Middle frontal gyrus (tissue), 1 donor: ENCODE results near the gene PVALEF.

ENCODE experiments used
- DNase-seq: peaks from one replicate; pipeline ENCODE4 v3.0.0-alpha.2; 2015; ENCODE audit warnings: low spot score; ENCODE audit errors: extremely low spot score

PVALEF gene

GRCh38 chr17:81128774-81129173 lies 36.5 kb upstream of the PVALEF start:
- peak; percentile 75 for DNase-seq

GRCh38 chr17:81129289-81129688 lies 36.0 kb upstream of the PVALEF start:
- DNase-seq: no peak

- DNase-seq: no peak
Measured at GRCh38 chr17:81129711-81130367, 35.5 kb upstream of the PVALEF start.

- DNase-seq: no peak
Measured at GRCh38 chr17:81130385-81131361, 34.6 kb upstream of the PVALEF start.

- DNase-seq: no peak
Measured at GRCh38 chr17:81131486-81132196, 33.7 kb upstream of the PVALEF start.

- DNase-seq: no peak
Measured at GRCh38 chr17:81132197-81132540, 33.1 kb upstream of the PVALEF start.

GRCh38 chr17:81132770-81133723 lies 32.3 kb upstream of the PVALEF start:
- no peak for DNase-seq

GRCh38 chr17:81134064-81134781 lies 31.1 kb upstream of the PVALEF start:
- no peak for DNase-seq

GRCh38 chr17:81135505-81136278 lies 29.6 kb upstream of the PVALEF start:
- DNase-seq: no peak

GRCh38 chr17:81136366-81136765 lies 28.9 kb upstream of the PVALEF start:
- DNase-seq: no peak

GRCh38 chr17:81137248-81137647 lies 28.1 kb upstream of the PVALEF start:
- DNase-seq: no peak

GRCh38 chr17:81138083-81138482 lies 27.2 kb upstream of the PVALEF start:
- DNase-seq: no peak

GRCh38 chr17:81138500-81138899 lies 26.8 kb upstream of the PVALEF start:
- no peak for DNase-seq

GRCh38 chr17:81139428-81139827 lies 25.9 kb upstream of the PVALEF start:
- DNase-seq: no peak

GRCh38 chr17:81140018-81140417 lies 25.3 kb upstream of the PVALEF start:
- no peak for DNase-seq

- DNase-seq: no peak
Measured at GRCh38 chr17:81140695-81141094, 24.6 kb upstream of the PVALEF start.

GRCh38 chr17:81142301-81143199 lies 22.8 kb upstream of the PVALEF start:
- no peak for DNase-seq

- no peak for DNase-seq
Measured at GRCh38 chr17:81143200-81143527, 22.1 kb upstream of the PVALEF start.
